NT2/D1 (cell line): ENCODE data around the gene HBA1.

Experiments
- YY1 ChIP-seq: IDR thresholded peaks from 2 replicates; pipeline ENCODE4 v1.6.1; 2011; ENCODE audit not compliant: insufficient read length, insufficient read depth
- ZNF274 ChIP-seq: IDR thresholded peaks from 2 replicates; pipeline ENCODE4 v1.6.1; 2011; ENCODE audit warnings: mild to moderate bottlenecking, low read depth, low read length

DNA sequence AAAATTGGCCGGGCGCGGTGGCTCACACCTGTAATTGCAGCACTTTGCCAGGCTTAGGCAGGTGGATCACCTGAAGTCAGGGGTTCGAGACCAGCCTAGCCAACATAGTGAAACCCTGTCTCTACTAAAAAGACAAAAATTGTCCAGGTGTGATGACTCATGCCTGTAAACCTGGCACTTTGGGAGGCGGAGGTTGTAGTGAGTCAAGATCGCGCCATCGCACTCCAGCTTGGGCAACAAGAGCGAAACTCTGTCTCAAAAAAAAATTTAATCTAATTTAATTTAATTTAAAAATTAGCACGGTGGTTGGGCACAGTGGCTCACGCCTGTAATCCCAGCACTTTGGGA, 2.2 kb downstream of the HBA1 start:
- TF ChIP-seq ZNF274 (no peak), YY1 (no peak)
